OCI-LY3 (cell line): ENCODE results near the gene STAP2.

ENCODE experiments used
- H2AFZ ChIP-seq: fragments of 200-600, 300-600 bp; shearing (Covaris generic); 2 replicates; pipeline ENCODE4 v1.6.0; 2014; ENCODE audit warnings: antibody characterized with exemption, low read depth, low read length
- H3K27ac ChIP-seq: fragments of 200-600, 300-600 bp; sonication (generic); 2 replicates; pipeline ENCODE4 v1.5.1; 2014; ENCODE audit warnings: mild to moderate bottlenecking, low read length, moderate library complexity, mixed read lengths
- H3K27me3 ChIP-seq: fragments of 200-600, 300-600 bp; sonication (generic); 2 replicates; pipeline ENCODE4 v1.6.1; 2014; ENCODE audit warnings: low read depth, low read length, mixed read lengths
- H3K36me3 ChIP-seq: fragments of 200-600, 300-600 bp; sonication (generic); replicated peaks from 2 replicates; pipeline ENCODE3; 2014; ENCODE audit warnings: low read depth, low read length, mixed read lengths
- H3K4me1 ChIP-seq: fragments of 300-600, 200-600 bp; sonication (generic); 2 replicates; pipeline ENCODE4 v1.6.1; 2014; ENCODE audit warnings: low read length, mixed read lengths
- H3K4me2 ChIP-seq: fragments of 200-600, 300-600 bp; sonication (generic); 2 replicates; pipeline ENCODE4 v1.6.1; 2014; ENCODE audit warnings: low read length, mixed read lengths
- H3K4me3 ChIP-seq: fragments of 300-600, 200-600 bp; sonication (generic); 2 replicates; pipeline ENCODE4 v1.5.1; 2014; ENCODE audit warnings: antibody characterized with exemption, mild to moderate bottlenecking, low read length, moderate library complexity
- H3K79me2 ChIP-seq: fragments of 300-600, 200-600 bp; shearing (Covaris generic); 2 replicates; pipeline ENCODE4 v1.6.1; 2014; ENCODE audit warnings: mild to moderate bottlenecking, low read length, mixed read lengths
- H3K9ac ChIP-seq: fragments of 300-600, 200-600 bp; shearing (Covaris generic); 2 replicates; pipeline ENCODE4 v1.6.0; 2014; ENCODE audit warnings: mild to moderate bottlenecking, low read length, moderate library complexity
- H3K9me3 ChIP-seq: fragments of 200-600, 300-600 bp; shearing (Covaris generic); 2 replicates; pipeline ENCODE4 v1.6.1; 2014; ENCODE audit warnings: low read length, mixed read lengths; ENCODE audit not compliant: insufficient read depth
- H4K20me1 ChIP-seq: fragments of 200-600, 300-600 bp; sonication (generic); 2 replicates; pipeline ENCODE4 v1.6.1; 2016; ENCODE audit warnings: low read length, mixed read lengths; ENCODE audit not compliant: insufficient read depth
- EZH2phosphoT487 ChIP-seq: fragments of 200-600 bp; shearing (Covaris generic); IDR thresholded peaks from 2 replicates; pipeline ENCODE4 v1.6.1; 2018; ENCODE audit warnings: antibody characterized with exemption, mixed run types, low read depth
- TF ChIP-seq, protein P1 (sequence below): fragments of 200-600, 300-600 bp; sonication (generic); IDR thresholded peaks from 2 replicates; pipeline ENCODE4 v1.5.1; 2014; ENCODE audit warnings: antibody characterized with exemption, low read length, low read depth

STAP2 gene

DNA sequence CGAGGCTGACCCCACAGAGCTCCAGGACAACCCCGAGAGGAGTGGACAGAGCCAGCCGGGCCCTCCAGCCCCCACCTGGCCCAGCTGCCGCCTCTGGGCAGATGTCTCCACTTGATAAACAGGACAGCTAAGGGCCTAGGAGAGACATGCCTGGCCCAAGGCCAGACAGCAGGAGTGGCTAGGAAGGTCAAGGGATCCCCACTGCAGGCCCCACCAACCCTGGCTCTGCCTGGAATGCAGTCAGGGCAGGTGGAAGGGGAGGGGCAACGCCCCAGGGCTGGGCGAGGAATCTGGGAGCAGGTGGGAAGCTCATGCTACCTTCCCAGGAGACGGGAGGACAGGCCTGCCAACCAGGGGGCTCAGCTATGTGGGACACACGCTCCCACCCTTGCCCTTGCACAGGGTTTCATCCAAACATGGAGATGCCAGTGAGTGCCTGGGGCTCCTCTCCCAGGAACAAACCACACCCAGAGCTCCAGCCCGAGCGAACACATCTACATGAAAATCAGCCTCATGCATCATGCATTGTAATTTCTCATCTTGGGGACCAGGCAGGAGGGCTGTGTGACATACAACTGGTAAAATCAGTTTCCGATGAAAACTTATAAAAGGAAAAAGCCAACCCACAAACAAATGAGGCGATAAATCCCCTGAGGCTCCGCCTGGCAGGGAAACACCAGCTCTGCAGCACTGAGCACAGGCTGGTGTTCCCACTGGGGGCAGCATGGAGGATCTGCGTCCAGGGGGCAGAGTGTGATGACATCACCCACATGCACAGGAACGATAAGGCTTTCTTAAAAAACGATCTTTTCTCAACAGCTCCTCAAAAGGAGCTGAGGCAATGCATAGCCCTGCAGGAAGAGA, 36.8 kb upstream of the STAP2 start:
- no peak overlapping the region for H3K9ac ChIP-seq
- TF ChIP-seq, protein P1, sequence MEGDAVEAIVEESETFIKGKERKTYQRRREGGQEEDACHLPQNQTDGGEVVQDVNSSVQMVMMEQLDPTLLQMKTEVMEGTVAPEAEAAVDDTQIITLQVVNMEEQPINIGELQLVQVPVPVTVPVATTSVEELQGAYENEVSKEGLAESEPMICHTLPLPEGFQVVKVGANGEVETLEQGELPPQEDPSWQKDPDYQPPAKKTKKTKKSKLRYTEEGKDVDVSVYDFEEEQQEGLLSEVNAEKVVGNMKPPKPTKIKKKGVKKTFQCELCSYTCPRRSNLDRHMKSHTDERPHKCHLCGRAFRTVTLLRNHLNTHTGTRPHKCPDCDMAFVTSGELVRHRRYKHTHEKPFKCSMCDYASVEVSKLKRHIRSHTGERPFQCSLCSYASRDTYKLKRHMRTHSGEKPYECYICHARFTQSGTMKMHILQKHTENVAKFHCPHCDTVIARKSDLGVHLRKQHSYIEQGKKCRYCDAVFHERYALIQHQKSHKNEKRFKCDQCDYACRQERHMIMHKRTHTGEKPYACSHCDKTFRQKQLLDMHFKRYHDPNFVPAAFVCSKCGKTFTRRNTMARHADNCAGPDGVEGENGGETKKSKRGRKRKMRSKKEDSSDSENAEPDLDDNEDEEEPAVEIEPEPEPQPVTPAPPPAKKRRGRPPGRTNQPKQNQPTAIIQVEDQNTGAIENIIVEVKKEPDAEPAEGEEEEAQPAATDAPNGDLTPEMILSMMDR: peak; percentile 55
- TF ChIP-seq EZH2phosphoT487: no peak
- peaks cover 97% of the 10 kb centered on the region for H3K79me2 ChIP-seq
- no peaks in the 10 kb centered on the region for H3K9me3 ChIP-seq
- no peak overlapping the region for H3K27ac ChIP-seq
- peaks cover 60% of the 10 kb centered on the region for H3K4me1 ChIP-seq
- H3K4me3 ChIP-seq: peak overlapping the region; percentile 50
- H3K27me3 ChIP-seq: no peaks in the 10 kb centered on the region
- H2AFZ ChIP-seq: no peak overlapping the region
- peaks cover 76% of the 10 kb centered on the region for H4K20me1 ChIP-seq
- peak overlapping the region; percentile 73 for H3K4me2 ChIP-seq
- H3K36me3 ChIP-seq: peaks cover 7% of the 10 kb centered on the region

DNA sequence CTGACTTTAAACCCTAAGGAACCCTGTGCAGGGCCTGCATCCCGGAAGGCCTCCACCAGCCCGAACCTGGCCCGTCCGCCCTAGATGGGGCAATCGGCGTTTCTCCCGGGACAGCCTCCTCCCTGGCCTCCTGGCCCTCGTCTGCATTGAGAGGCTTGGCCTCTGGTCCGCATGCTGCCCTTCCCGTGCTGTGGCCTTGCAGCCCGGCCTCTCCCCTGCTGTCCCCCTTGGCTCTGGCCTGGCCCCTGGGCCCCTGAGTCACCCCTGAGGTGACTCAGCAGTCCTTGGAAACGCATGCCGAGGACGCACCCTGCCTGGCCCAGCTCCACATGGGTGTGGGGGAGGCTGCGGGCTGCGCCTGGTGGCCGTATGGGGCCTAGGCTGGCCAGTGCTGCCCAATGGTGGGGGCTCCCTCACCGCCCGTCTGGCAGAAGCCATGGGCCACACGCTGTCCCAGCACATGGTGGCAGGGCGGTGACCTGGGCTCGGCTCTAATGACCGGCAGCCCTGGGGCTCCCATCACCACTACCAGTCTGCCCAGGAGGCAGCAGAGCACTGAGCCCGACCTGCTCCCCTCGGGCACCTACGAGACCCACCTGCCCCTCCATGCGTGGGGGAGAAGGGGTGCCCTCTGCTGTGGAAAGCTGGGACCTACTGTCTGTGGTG, 36.0 kb upstream of the STAP2 start:
- Histone ChIP-seq H3K36me3 (peaks cover 7% of the 10 kb centered on the region), H3K79me2 (peaks cover 97% of the 10 kb centered on the region), H3K27ac (no peak overlapping the region), H3K9ac (no peak overlapping the region), H4K20me1 (peaks cover 72% of the 10 kb centered on the region), H3K4me3 (no peak overlapping the region), H3K4me1 (peaks cover 60% of the 10 kb centered on the region), H3K27me3 (no peaks in the 10 kb centered on the region), H3K4me2 (no peak overlapping the region; the same call in 1 of the 2 replicates), H2AFZ (no peak overlapping the region), H3K9me3 (no peaks in the 10 kb centered on the region)
- TF ChIP-seq, protein P1: no peak
- no peak for TF ChIP-seq EZH2phosphoT487

DNA sequence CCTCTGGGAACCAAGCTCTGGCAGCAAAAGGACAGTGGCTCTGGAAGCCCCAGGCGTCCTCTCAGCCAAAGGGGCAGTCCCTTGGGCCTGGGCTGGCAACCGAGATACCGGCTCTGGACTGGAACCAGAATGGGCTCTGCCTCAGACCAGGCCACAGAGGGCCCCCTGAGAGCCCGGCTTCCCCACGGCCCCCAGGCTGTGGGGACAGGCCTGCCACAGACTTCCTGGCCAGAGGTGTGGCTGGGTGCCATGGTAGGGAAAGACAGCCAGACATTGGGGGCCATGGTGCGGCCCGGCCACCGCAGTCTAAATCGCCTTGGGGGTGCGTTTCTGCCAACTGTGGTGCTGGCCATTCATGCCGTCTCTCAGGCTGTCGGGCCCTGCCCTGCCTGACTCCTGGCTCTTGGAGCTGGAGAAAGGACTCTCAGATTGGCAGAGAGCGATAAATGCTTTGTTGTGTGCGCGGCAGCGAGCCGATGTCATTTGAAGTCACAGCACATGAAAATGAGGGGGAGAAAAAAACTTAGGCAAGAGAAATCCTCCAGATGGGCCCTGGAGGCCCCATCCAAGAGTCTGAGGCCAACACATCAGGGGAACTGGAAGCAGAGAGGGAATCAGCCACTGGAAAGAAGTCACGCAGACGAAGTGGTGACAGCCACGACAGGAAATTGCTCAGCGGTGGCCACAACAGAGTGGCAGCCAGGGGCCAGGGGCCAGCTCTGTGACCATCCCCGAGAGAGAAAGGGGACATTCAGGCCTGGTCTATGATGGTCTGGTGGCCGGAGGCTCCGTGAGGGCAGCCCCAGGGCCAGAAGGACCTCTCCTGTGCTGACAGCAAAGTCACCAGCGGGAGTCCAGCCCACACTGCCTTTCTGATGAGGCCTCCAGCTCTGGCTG, 35.2 kb upstream of the STAP2 start:
- Histone ChIP-seq H3K27me3 (no peaks in the 10 kb centered on the region), H3K27ac (no peak overlapping the region), H4K20me1 (peaks cover 64% of the 10 kb centered on the region), H3K36me3 (peaks cover 6% of the 10 kb centered on the region), H3K9ac (no peak overlapping the region), H3K79me2 (peaks cover 92% of the 10 kb centered on the region), H2AFZ (no peak overlapping the region), H3K4me1 (peaks cover 60% of the 10 kb centered on the region), H3K9me3 (no peaks in the 10 kb centered on the region), H3K4me3 (no peak overlapping the region), H3K4me2 (no peak overlapping the region)
- TF ChIP-seq, protein P1: no peak
- no peak for TF ChIP-seq EZH2phosphoT487
